ENCODE results near the gene AARS1. TPM values are rescaled to one million over a fixed set of nuclear protein-coding genes. Genes with fewer than 3 reads are reported as not detected.
A peak's percentile ranks its signal among the peaks of the same experiment; 100 is the strongest.
"Not testable (repeated sequence)": the region's sequence is repeated elsewhere in the genome, so short reads cannot be mapped to it uniquely, and the experiment has no call there.

Gene AARS1
- total and polyA plus RNA-seq, 2 donors (not counting 3 experiments of a cell fraction or from before 2014, with no cell fraction given), result 71.3 to 110 TPM

- peaks cover 27% of the 10 kb centered on the region for H3K79me2 ChIP-seq (ENCODE audit: control insufficient read depth, insufficient read depth, low read length)
- TF ChIP-seq POLR2AphosphoS5 (IDR thresholded peaks at IDR 0.05; ENCODE audit: insufficient read depth, low read depth, low read length), result no peak
- no peak for TF ChIP-seq GATA2 (IDR thresholded peaks at IDR 0.05; ENCODE audit: insufficient read depth, insufficient read length, low read depth, low read length)
- TF ChIP-seq POLR2A (IDR thresholded peaks at IDR 0.05; ENCODE audit: low read depth, low read length), result no peak
- TF ChIP-seq FOS (IDR thresholded peaks at IDR 0.05; ENCODE audit: borderline replicate concordance, insufficient read depth, low read length), result no peak
- no peak for TF ChIP-seq JUN (IDR thresholded peaks at IDR 0.05; ENCODE audit: borderline replicate concordance, insufficient read depth, insufficient read length, low read depth)
- no peak for TF ChIP-seq MAX (IDR thresholded peaks at IDR 0.05; ENCODE audit: insufficient read depth, insufficient read length)
- no peak for TF ChIP-seq CTCF (IDR thresholded peaks at IDR 0.05; ENCODE audit: extremely low read depth in 1 of 2, insufficient read depth in 1 of 2, low read depth in 1 of 2, low read length in 2 of 2)
- TF ChIP-seq MYC (IDR thresholded peaks at IDR 0.05; ENCODE audit: low read depth, low read length), result no peak
- TF ChIP-seq EZH2 (IDR thresholded peaks at IDR 0.05; ENCODE audit: borderline replicate concordance, low read depth, low read length, severe bottlenecking), result no peak
- H4K20me1 ChIP-seq (replicated peaks; ENCODE audit: control insufficient read depth, extremely low read depth, insufficient read depth, low read length), result no peaks in the 10 kb centered on the region
- no peak overlapping the region for H3K27ac ChIP-seq (ENCODE audit: insufficient read depth, low read depth, low read length)
- H3K27me3 ChIP-seq (ENCODE audit: control insufficient read depth in 2 of 2, insufficient read depth in 2 of 2, low read length in 2 of 2), result no peaks in the 10 kb centered on the region
- CTCF ChIA-PET, result no interaction called here
- BruUV-seq (replicated peaks), result no TSS peak
- no peak overlapping the region for H3K4me2 ChIP-seq (ENCODE audit: insufficient read depth, low read length)
- POLR2A ChIA-PET, result no interaction called here
- dilution Hi-C loops (cut with MboI; ENCODE audit: extremely low pct_ligation_motif_present, low sequenced_read_pairs) (no loop called here), intact Hi-C loops (cut with micrococcal nuclease) (no loop called here)
- peak overlapping the region; percentile 3 for H2AFZ ChIP-seq (ENCODE audit: low read depth, low read length)
- no peak for DNase-seq (ENCODE audit: low read depth, low spot score)
- no peak overlapping the region for H3K4me3 ChIP-seq (replicated peaks in 1 of 3; ENCODE audit: insufficient read depth in 1 of 3, low read depth in 1 of 3, low read length in 3 of 3)
- H3K4me1 ChIP-seq (ENCODE audit: control insufficient read depth, extremely low read depth, insufficient read depth, low read length), result peaks cover 4% of the 10 kb centered on the region
- no peak overlapping the region for H3K9ac ChIP-seq (replicated peaks; ENCODE audit: extremely low read depth, insufficient read depth, low read length)
- FAIRE-seq, result no peak
- H3K9me3 ChIP-seq (replicated peaks; ENCODE audit: control insufficient read depth, insufficient read depth, low read length), result no peaks in the 10 kb centered on the region
- no peaks in the 10 kb centered on the region for H3K36me3 ChIP-seq (ENCODE audit: control insufficient read depth in 2 of 2, extremely low read depth in 1 of 2, insufficient read depth in 2 of 2, low read length in 2 of 2)
- no peaks in the 10 kb centered on the region for H3K9me1 ChIP-seq (replicated peaks; ENCODE audit: control insufficient read depth, extremely low read depth, insufficient read depth, low read length)
Measured at GRCh38 chr16:70290949-70291519, 1.7 kb upstream of the AARS1 start.

- H4K20me1 ChIP-seq (replicated peaks; ENCODE audit: control insufficient read depth, extremely low read depth, insufficient read depth, low read length); dilution Hi-C loops (cut with MboI; ENCODE audit: extremely low pct_ligation_motif_present, low sequenced_read_pairs); H3K4me3 ChIP-seq (replicated peaks in 1 of 3; ENCODE audit: insufficient read depth in 1 of 3, low read depth in 1 of 3, low read length in 3 of 3); H3K9me1 ChIP-seq (replicated peaks; ENCODE audit: control insufficient read depth, extremely low read depth, insufficient read depth, low read length); H3K9ac ChIP-seq (replicated peaks; ENCODE audit: extremely low read depth, insufficient read depth, low read length); H3K9me3 ChIP-seq (replicated peaks; ENCODE audit: control insufficient read depth, insufficient read depth, low read length); H2AFZ ChIP-seq (ENCODE audit: low read depth, low read length); H3K27ac ChIP-seq (ENCODE audit: insufficient read depth, low read depth, low read length); DNase-seq (ENCODE audit: low read depth, low spot score); BruUV-seq (replicated peaks); H3K4me1 ChIP-seq (ENCODE audit: control insufficient read depth, extremely low read depth, insufficient read depth, low read length); H3K4me2 ChIP-seq (ENCODE audit: insufficient read depth, low read length); FAIRE-seq; H3K36me3 ChIP-seq (ENCODE audit: control insufficient read depth in 2 of 2, extremely low read depth in 1 of 2, insufficient read depth in 2 of 2, low read length in 2 of 2); intact Hi-C loops (cut with micrococcal nuclease); H3K27me3 ChIP-seq (ENCODE audit: control insufficient read depth in 2 of 2, insufficient read depth in 2 of 2, low read length in 2 of 2): not testable (repeated sequence)
- CTCF ChIA-PET, result interaction anchor here (1.3 to 1.8 kb wide), 2 partner anchors 19 to 36 kb away, joined by 3 to 6 read pairs; partner anchors contain the start of gene EXOSC6
- H3K79me2 ChIP-seq (ENCODE audit: control insufficient read depth, insufficient read depth, low read length), result peaks cover 49% of the 10 kb centered on the region
- POLR2A ChIA-PET, result interaction anchor here (1.1 kb wide), 1 partner anchor 11 kb away, joined by 3 read pairs; no protein-coding TSS in a partner anchor
Measured at GRCh38 chr16:70287304-70287971, 1.9 kb downstream of the AARS1 start.

Data from endothelial cell of umbilical vein (primary cell).